Islet of Langerhans (tissue), 1 donor: ENCODE data around the gene PSAPL1.

Experiments
- FAIRE-seq: peaks from one replicate; lab custom pipeline; 2011; peaks lifted over from hg19 to GRCh38; lab: Jason Lieb, UNC

Gene PSAPL1

GRCh38 chr4:7430965-7431695, 3.6 kb downstream of the PSAPL1 start:
- FAIRE-seq, result no peak

DNA sequence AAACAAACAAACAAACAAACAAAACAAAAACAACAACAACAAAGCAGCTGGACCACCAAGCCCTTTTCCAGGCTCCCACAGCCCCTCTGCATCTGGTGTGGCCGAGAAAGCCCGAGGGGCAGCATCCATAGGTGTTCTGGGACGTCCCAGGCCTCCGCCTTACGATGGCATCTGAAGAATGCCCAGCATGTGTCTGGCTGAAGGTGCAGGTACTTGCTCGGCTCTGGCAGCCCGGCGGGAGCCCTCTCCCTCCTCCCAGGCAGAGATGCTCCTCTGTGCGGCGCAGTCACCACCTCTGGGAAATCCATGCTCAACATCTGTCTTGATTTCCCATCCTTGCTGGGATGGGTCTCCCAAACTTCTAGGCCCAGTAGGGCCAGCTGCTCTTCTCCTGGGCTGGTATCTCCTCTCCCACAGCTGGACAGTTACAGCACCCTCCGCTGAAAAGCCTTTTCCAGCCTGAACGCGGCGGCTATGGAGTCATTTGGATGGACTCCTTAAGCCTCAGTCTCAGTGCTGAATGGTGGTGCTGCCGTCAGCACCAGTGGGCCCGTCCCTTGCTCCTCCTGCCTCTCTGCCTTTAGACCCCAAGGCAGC, 4.3 kb downstream of the PSAPL1 start:
- FAIRE-seq, result no peak

DNA sequence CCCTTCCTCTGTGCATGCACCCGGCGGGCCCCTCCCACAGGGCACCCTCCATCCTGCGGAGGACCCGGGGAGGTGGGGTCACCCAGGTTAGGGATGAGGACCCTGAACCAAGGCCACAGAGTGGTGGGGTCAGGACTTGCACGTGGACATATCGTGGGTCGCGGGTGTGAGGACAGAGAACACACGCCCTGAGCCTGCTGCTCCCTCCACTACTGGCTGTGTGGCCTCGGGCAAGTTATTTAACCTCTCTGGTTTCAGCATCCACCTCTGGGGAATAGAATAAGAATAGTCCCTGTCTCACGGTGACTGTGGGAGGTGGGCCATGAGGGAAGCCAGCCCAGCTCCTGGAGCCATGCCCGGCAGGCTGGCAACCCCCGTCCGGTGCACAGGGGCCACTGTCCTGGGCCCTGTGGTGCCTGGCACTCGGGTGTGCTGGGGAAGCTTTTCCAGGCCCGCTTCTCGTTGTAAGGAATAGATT, 5.1 kb downstream of the PSAPL1 start:
- no peak for FAIRE-seq

- FAIRE-seq, result no peak
These were observed 5.7 kb downstream of the PSAPL1 start for GRCh38 chr4:7429069-7429416.

DNA sequence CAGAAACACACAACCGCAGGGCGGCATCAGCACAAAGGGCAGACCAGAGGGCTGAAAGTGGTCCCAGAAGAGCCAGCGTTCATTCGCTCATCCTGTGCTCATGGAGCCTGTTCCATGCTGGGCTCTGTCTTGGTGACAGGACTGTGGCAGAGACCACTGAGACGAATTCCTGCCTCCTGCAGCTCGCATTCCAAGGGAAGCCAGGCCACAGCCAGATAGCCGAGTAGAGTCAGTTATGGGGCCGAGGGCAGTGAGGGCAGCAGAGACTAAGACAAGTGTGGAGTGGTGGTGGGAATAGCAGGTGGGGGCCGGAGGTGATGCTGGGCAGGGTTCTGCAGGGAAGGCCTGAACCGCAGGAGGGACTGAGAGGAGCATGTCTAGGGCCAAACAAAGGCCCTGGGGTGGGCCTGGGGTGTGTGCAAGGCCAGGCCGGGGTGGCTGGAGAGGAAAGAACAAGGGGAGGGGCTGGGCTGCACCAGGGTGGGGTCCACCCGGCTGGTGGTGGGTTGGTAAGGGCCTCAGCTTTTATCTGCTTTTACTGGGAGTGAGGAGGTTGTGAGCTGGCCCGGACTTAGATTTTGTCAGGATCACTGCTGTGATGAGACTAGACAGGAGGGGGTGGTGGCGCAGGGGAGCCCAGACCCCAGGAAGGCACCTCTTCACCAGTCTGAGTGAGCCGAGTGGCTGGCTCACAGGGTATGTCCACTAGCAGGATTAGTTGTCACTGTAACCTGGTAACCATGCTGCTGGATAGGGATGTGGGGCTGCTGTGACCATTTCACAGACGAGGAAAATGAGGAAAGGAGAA, 6.3 kb downstream of the PSAPL1 start:
- FAIRE-seq, result no peak

GRCh38 chr4:7427831-7428260, 6.9 kb downstream of the PSAPL1 start:
- FAIRE-seq, result no peak

- no peak for FAIRE-seq
These were observed 7.4 kb downstream of the PSAPL1 start for GRCh38 chr4:7427361-7427760.

DNA sequence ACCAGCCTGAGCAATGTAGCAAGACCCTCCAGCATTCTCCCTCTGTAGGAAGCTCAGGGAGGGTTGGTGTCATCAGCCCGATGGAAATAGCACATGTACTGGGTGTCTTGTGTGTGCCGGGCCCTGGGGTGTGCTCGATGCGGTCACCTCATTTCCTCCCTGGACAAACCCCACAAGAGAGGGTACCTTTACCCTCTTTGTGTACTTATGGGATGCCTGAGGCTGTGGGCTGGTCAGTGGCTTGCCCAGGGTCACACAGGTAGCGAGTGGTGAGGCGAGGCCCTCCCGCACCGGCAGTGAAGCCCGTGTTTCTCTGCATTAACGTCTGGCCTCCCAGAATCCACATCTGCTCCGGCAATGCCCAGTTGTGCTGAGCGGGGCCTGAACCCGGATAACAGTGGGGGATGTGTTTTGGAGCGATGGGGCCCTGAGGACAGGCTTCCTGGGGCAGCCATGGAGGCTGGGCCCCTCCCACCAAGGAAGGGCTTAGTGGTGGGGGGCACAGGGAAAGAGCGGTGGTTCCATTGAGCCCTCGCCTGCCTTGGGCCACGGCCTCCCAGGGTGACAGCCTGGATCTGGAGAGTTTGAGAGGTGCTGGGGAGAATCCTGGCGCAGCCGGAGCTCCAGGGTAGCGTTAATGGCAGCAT, 8.1 kb downstream of the PSAPL1 start:
- FAIRE-seq, result no peak

DNA sequence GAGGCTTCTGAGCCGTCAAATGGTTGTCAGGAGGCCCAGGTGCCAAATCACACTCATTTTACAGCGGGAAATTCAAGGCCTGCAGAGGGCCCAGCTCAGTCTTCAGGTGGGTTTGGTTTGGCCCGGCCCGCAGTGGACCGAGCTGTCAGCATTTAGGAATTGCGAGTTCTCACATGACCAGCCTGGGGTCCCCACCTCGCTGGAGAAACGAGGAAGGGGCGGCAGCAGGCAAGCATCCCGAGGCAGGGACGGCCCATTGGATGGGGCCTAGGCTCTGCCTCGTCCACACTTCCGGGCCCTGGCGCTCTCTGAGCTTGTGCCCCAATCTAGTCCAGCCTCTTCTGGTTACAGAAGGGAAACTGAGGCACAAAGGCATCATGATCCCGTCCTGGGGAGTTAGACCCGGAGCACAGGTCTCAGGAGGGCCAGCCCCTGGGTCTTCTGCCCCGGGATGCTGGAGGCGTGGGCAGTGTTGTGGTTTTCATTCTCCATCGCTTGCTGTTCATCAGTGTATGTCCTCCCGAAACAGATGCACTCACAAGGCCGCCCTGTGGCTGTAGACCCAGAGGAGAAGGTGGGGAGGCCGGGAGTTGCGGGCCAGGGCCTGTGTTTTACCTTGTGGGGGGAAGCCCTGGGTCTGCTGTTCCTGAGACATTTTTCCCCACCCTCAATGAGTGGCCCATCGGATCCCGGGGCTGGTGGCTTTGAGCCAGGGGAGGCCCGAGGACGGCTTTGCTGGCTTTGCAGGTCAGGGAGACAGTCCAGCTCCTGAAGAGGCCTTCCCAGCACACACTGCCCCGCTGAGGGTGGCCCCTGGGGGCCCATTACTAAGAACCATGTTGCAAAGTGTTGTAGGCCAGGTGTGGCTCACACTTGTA, 8.9 kb downstream of the PSAPL1 start:
- no peak for FAIRE-seq

GRCh38 chr4:7425124-7425523, 9.6 kb downstream of the PSAPL1 start:
- no peak for FAIRE-seq

DNA sequence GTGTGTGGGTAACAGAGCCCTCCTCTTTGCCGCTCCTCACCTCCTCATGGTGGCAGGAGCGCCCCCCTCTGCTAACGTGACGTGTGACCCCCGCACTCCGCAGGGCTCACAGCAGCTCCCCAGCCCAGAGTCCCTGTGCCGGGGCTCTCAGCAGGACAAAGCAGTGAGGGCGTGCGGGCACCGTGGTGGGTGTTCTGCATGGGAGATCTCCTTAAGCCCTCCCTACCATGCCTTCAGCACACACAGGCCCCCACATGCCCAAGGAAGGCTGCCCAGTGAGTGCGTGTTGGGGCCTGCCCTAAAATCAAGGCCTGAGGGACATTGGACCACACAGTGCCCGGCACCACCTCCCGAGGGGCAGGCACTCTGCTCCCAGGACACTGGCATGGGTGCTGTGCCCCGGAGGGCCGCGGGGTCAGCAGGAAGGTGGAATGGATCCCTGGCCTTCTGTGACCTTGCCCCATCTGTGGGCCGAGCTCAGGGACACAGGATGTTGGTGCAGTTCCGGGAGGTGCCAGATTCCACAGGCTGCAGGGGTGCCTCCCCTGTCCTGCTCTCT, 10.1 kb downstream of the PSAPL1 start:
- no peak for FAIRE-seq

- FAIRE-seq, result no peak
These were observed 10.8 kb downstream of the PSAPL1 start for GRCh38 chr4:7423801-7424552.

GRCh38 chr4:7423391-7423790, 11.3 kb downstream of the PSAPL1 start:
- FAIRE-seq, result no peak

GRCh38 chr4:7422898-7423180, 11.9 kb downstream of the PSAPL1 start:
- FAIRE-seq, result no peak

DNA sequence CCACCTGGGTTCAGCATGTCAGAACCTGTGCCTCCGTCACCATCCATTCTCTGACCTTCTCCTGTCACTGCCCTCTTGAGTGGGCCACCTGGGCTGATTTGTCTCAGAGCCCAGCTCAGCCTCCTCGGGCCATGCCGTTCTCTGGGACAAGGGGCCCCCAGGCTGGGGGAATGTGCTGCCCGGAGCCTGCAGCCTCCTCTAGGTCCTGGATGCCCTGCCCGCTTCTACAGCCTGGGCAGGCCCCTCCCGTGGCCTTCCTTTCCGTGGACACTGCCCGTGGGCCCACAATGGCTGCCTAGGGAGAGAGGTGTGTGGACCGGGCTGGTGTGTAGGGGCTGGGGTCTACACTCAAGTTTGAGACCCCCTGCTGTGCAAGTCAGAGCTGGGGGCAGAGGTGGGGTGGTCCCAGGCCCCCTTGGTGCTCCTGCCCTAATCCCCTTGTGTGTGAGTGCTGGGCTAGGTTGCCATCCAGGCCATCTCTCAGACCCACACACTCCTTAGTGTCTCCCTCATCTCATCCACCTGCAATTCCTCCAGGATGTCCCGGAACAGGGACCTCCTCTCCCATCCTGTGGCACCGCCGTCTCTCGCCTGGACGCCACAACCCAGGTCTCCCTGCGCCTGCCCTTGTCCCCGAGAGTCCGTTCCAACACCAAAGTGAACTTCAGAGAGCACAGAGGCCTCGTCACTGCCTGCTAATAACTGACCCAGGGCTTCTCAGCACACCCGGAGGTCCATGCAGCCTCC, 12.4 kb downstream of the PSAPL1 start:
- FAIRE-seq, result no peak

GRCh38 chr4:7421356-7422150, 13.2 kb downstream of the PSAPL1 start:
- FAIRE-seq, result no peak

GRCh38 chr4:7420661-7421040, 14.1 kb downstream of the PSAPL1 start:
- no peak for FAIRE-seq

GRCh38 chr4:7419961-7420660, 14.6 kb downstream of the PSAPL1 start:
- FAIRE-seq, result no peak
